Right atrium auricular region (tissue), 2 donors: ENCODE results near the gene SPPL3. TPM values are rescaled to one million over a fixed set of nuclear protein-coding genes. Genes with fewer than 3 reads are reported as not detected.

Experiments used
- DNase-seq: peaks from one replicate; pipeline ENCODE4 v3.0.0-alpha.2; 2019; ENCODE audit warnings: low spot score
- H3K27ac ChIP-seq, 2 donors: fragments of 200-600 bp; sonication (generic); 1 replicate in 1 of 2; 2 replicates in 1 of 2; pipeline ENCODE4 v1.5.1; 2016 to 2019
- H3K27me3 ChIP-seq, 2 donors: fragments of 200-600 bp; sonication (generic); one replicate each; pipeline versions ENCODE4 v1.5.1 to v1.6.0; 2017 to 2019
- H3K36me3 ChIP-seq: fragments of 200-600 bp; sonication (generic); one replicate; pipeline ENCODE4 v1.5.1; 2016
- H3K4me1 ChIP-seq, 2 donors: fragments of 200-600 bp; sonication (generic); one replicate each; pipeline versions ENCODE4 v1.5.1 to v1.6.0; 2017 to 2019
- H3K4me3 ChIP-seq, 2 donors: fragments of 200-600 bp; sonication (generic); 1 replicate in 1 of 2; 2 replicates in 1 of 2; pipeline ENCODE4 v1.5.1; 2017 to 2019; ENCODE audit warnings: mild to moderate bottlenecking in 1 of 2, moderate library complexity in 1 of 2
- H3K9me3 ChIP-seq, 2 donors: fragments of 200-600 bp; sonication (generic); one replicate each; pipeline ENCODE4 v1.5.1; 2019
- total RNA-seq, 2 donors: library from RNA; depleted of rRNA; stranded (reverse); fragments of >200 nt; gene quantifications; one replicate each; pipeline ENCODE4 v1.1.0, GENCODE V29; 2016
- TF ChIP-seq, protein P1 (sequence below), 2 donors: fragments of 200-600 bp; sonication (generic); IDR thresholded peaks; one replicate each; pipeline ENCODE4 v1.5.1; 2019; ENCODE audit warnings: antibody characterized with exemption in 2 of 2

SPPL3 gene
- total RNA-seq, 2 donors from 2014 or later, result 13.8 to 16.5 TPM

DNA sequence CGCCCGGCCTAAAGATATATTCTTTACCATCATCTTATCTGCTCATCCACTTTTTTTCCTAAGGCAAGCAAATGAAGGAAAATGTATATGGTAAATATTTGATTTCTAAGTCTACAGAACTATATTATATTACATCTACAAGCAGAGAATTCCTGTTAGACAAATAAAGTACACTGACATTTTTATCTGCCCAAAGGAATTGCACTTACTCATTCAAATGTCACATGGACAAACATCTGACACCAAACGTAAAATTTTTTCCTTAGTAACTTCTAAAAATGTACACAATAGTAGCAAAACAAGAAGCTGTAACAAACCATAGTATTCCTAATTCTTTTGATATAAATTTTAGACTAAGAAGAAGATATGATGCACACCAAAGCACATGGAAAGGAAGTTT lies 51.0 kb downstream of the SPPL3 start:
- Histone ChIP-seq H3K27ac (no peak overlapping the region), H3K9me3 (no peaks in the 10 kb centered on the region), H3K4me3 (no peak overlapping the region), H3K27me3 (no peaks in the 10 kb centered on the region), H3K4me1 (peaks cover 0 to 61% of the 10 kb centered on the region in 2 donors), H3K36me3 (no peaks in the 10 kb centered on the region)
- TF ChIP-seq, protein P1, sequence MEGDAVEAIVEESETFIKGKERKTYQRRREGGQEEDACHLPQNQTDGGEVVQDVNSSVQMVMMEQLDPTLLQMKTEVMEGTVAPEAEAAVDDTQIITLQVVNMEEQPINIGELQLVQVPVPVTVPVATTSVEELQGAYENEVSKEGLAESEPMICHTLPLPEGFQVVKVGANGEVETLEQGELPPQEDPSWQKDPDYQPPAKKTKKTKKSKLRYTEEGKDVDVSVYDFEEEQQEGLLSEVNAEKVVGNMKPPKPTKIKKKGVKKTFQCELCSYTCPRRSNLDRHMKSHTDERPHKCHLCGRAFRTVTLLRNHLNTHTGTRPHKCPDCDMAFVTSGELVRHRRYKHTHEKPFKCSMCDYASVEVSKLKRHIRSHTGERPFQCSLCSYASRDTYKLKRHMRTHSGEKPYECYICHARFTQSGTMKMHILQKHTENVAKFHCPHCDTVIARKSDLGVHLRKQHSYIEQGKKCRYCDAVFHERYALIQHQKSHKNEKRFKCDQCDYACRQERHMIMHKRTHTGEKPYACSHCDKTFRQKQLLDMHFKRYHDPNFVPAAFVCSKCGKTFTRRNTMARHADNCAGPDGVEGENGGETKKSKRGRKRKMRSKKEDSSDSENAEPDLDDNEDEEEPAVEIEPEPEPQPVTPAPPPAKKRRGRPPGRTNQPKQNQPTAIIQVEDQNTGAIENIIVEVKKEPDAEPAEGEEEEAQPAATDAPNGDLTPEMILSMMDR (IDR thresholded peaks at IDR 0.05), result no peak
- DNase-seq, result no peak

DNA sequence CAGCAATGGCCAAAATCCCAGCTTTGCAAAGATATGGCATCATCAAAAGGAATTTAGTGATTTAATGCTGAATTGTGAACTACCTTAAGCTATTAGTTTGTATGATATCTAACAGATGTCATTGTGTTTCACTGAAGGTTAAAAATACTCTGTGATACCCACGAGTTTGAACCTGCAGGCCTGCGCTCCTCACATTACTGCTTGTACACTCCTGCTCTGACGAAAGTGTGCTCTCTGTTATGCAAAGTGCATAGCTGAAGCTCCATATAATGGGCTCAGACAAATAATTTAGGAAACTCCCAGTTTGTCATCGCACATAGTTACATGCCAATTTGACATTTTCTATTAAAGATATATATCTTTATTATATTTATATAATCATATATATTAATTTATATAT lies 52.2 kb downstream of the SPPL3 start:
- H3K9me3 ChIP-seq, result no peaks in the 10 kb centered on the region
- no peak for DNase-seq
- TF ChIP-seq, protein P1 (IDR thresholded peaks at IDR 0.05), result no peak
- H3K27me3 ChIP-seq, result no peaks in the 10 kb centered on the region
- H3K4me1 ChIP-seq, result peaks cover 0 to 72% of the 10 kb centered on the region in 2 donors
- no peak overlapping the region for H3K4me3 ChIP-seq
- no peak overlapping the region for H3K27ac ChIP-seq
- H3K36me3 ChIP-seq, result no peaks in the 10 kb centered on the region

DNA sequence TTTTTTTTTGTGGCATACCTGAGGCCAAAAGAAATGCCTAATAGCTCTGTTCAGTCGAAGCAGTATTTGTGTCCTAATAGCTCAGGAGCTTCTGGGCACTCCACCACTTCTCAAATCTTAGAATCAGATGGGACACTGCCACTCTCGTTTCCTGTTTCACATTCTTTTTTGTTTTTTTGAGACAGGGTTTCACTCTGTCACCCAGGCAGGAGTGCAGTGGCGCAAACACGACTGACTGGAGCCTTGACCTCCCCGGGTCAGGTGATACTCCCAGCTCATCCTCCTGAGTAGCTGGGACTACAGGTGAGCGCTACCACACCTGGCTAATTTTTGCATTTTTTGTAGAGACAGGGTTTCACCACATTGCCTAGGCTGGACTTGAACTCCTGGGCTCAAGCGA lies 52.7 kb downstream of the SPPL3 start:
- no peaks in the 10 kb centered on the region for H3K36me3 ChIP-seq
- no peaks in the 10 kb centered on the region for H3K9me3 ChIP-seq
- no peak overlapping the region for H3K27ac ChIP-seq
- no peak for DNase-seq
- H3K4me1 ChIP-seq, result peaks cover 0 to 72% of the 10 kb centered on the region in 2 donors
- H3K27me3 ChIP-seq, result no peaks in the 10 kb centered on the region
- TF ChIP-seq, protein P1 (IDR thresholded peaks at IDR 0.05), result no peak
- no peak overlapping the region for H3K4me3 ChIP-seq

DNA sequence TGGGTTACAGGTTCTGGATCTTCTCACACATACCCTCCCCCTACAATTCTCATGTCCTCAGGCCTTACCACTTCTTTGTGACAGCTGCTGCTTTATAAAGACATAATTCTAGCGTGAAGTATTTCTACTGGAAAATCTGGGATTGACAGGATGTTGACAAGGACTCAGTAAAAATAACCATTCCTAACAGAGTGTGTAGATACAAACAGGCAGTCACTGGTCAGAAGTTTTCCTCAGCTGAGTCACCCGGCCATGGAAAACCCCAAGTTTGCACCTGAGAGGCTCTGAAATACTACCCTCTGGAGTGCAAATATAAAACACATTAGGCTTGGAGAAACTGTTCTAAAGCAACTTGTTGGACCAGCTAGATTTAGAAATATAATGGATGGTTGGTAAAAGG lies 54.4 kb downstream of the SPPL3 start:
- Histone ChIP-seq H3K4me1 (peaks cover 0 to 77% of the 10 kb centered on the region in 2 donors), H3K27ac (peak overlapping the region; percentile 15 to 49)

DNA sequence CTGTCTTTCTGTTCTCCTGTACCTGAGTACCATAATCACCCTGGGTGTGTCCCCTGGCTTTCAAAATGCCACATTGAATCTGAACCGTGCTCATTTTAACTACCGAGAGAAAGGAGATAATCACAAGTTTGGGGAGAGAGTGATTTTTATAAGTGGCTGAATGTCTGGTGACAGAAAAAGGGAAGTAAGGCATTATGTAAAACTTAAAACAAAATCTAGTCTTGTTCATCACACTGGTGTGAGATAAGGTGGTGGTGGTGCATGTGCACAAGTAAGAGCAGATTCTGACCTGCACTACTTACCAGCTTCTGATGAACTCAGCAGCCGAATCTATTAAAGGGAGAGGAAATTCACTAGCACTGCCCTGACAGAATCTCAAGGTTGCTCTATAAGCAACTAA lies 56.3 kb downstream of the SPPL3 start:
- Histone ChIP-seq H3K27ac (peak overlapping the region in 1 of 2 donors; percentile 18), H3K36me3 (no peaks in the 10 kb centered on the region), H3K27me3 (no peaks in the 10 kb centered on the region), H3K4me1 (peaks cover 0 to 72% of the 10 kb centered on the region in 2 donors), H3K4me3 (no peak overlapping the region), H3K9me3 (no peaks in the 10 kb centered on the region)
- TF ChIP-seq, protein P1 (IDR thresholded peaks at IDR 0.05), result no peak
- no peak for DNase-seq

More for the DNA sequence above, 54.4 kb downstream of the SPPL3 start:
- Histone ChIP-seq H3K27me3 (no peaks in the 10 kb centered on the region), H3K9me3 (no peaks in the 10 kb centered on the region), H3K36me3 (no peaks in the 10 kb centered on the region), H3K4me3 (no peak overlapping the region)
- TF ChIP-seq, protein P1 (IDR thresholded peaks at IDR 0.05), result no peak
- DNase-seq, result no peak

DNA sequence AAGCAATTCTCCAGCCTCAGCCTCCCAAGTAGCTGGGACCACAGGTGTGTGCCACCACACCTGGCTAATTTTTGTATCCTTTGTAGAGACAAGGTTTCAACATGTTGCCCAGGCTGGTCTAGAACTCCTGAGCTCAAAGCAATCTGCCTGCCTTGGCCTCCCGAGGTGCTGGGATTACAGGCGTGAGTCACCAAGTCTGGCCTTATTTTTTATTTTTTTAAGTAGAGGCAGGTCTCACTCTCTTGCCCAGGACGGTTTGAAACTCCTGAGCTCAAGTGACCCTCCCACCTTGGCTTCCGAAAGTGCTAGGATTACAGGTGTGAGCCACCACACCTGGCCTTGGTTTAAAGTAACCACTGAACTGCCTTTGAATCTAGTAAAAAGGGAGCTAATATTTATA lies 56.8 kb downstream of the SPPL3 start:
- Histone ChIP-seq H3K36me3 (no peaks in the 10 kb centered on the region), H3K4me1 (peaks cover 0 to 72% of the 10 kb centered on the region in 2 donors), H3K4me3 (no peak overlapping the region), H3K27me3 (no peaks in the 10 kb centered on the region), H3K9me3 (no peaks in the 10 kb centered on the region), H3K27ac (peak overlapping the region in 1 of 2 donors; percentile 18)
- DNase-seq, result no peak
- TF ChIP-seq, protein P1 (IDR thresholded peaks at IDR 0.05), result no peak
